ENCODE measurements around the gene BICDL2. TPM values are rescaled to one million over a fixed set of nuclear protein-coding genes. Genes with fewer than 3 reads are reported as not detected.
"Not testable (repeated sequence)": the region's sequence is repeated elsewhere in the genome, so short reads cannot be mapped to it uniquely, and the experiment has no call there.

BICDL2 gene, protein sequence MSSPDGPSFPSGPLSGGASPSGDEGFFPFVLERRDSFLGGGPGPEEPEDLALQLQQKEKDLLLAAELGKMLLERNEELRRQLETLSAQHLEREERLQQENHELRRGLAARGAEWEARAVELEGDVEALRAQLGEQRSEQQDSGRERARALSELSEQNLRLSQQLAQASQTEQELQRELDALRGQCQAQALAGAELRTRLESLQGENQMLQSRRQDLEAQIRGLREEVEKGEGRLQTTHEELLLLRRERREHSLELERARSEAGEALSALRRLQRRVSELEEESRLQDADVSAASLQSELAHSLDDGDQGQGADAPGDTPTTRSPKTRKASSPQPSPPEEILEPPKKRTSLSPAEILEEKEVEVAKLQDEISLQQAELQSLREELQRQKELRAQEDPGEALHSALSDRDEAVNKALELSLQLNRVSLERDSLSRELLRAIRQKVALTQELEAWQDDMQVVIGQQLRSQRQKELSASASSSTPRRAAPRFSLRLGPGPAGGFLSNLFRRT
- 1 to 10 TPM in 1 of 5 experiments, not detected in 4; 1.0 TPM for total RNA-seq
- not detected for polyA plus RNA-seq
- total RNA-seq: not detected

GRCh38 chr16:3036726-3037315 is at the start of gene BICDL2:
Gene BICDL2 (minus strand): TSS chr16:3036944. CDS start chr16:3035496, 1,448 bp downstream.
- peaks cover 18 to 39% of the 10 kb centered on the region in 2 donors for H3K27me3 ChIP-seq (ENCODE audit: control insufficient read depth in 2 of 2, insufficient read depth in 2 of 2, low read length in 2 of 2)
- H3K4me1 ChIP-seq (ENCODE audit: control insufficient read depth in 2 of 2, insufficient read depth in 2 of 2, low read length in 2 of 2): peaks cover 0 to 6% of the 10 kb centered on the region in 2 donors
- no peaks in the 10 kb centered on the region for H3K9me3 ChIP-seq (ENCODE audit: control insufficient read depth in 2 of 3, low read length in 3 of 3)
- H3K4me3 ChIP-seq (ENCODE audit: low read length): no peak within 1 kb of the TSS
- H3K27ac ChIP-seq (ENCODE audit: low read depth, low read length): no peak within 1 kb of the TSS
- ChIA-PET POLR2A (interaction anchor here (1.3 to 1.6 kb wide), 3 partner anchors 11 to 56 kb away, joined by 3 to 7 read pairs (median 5); no protein-coding TSS in a partner anchor), CTCF (interaction anchor here (0.7 kb wide), 1 partner anchor 31 kb away, joined by 3 read pairs; no protein-coding TSS in a partner anchor)
- no peak for ATAC-seq
- no peaks in the 10 kb centered on the region for H3K36me3 Mint-ChIP-seq
- H3K36me3 ChIP-seq (ENCODE audit: control insufficient read depth in 2 of 3, insufficient read depth in 3 of 3, low read length in 3 of 3): no peaks in the 10 kb centered on the region
- intact Hi-C loops (cut with micrococcal nuclease): no loop called here
- peaks cover 0 to 19% (median 9%) of the 10 kb centered on the region in 7 donors for H3K4me1 Mint-ChIP-seq
- H3K9me3 Mint-ChIP-seq: no peaks in the 10 kb centered on the region
- DNase-seq: no peak
- peak within 1 kb of the TSS in 4 of 9 donors; percentile 29 to 85 (median 58) for H3K27ac Mint-ChIP-seq
- H3K27me3 Mint-ChIP-seq: peaks cover 65 to 81% (median 68%) of the 10 kb centered on the region in 5 donors
- peak within 1 kb of the TSS; percentile 20 to 77 (median 52) for H3K4me3 Mint-ChIP-seq

GRCh38 chr16:3085868-3086595 is 49.3 kb upstream of the BICDL2 start:
- Mint-ChIP-seq H3K27ac (peak overlapping the region in 6 of 9 donors; percentile 43 to 75 (median 60)), H3K27me3 (no peaks in the 10 kb centered on the region), H3K36me3 (peaks cover 0 to 24% (median 0%) of the 10 kb centered on the region in 5 donors), H3K4me3 (peak overlapping the region in 8 of 10 donors; percentile 35 to 73 (median 52)), H3K9me3 (no peaks in the 10 kb centered on the region), H3K4me1 (peaks cover 30 to 71% (median 54%) of the 10 kb centered on the region in 7 donors)
- H3K27ac ChIP-seq (ENCODE audit: low read depth, low read length): no peak overlapping the region
- DNase-seq (no peak), ATAC-seq (no peak)
- H3K4me1 ChIP-seq (ENCODE audit: control insufficient read depth in 2 of 2, insufficient read depth in 2 of 2, low read length in 2 of 2): peaks cover 14 to 20% of the 10 kb centered on the region in 2 donors
- ChIA-PET CTCF (interaction anchor here (0.9 to 1.2 kb wide), 3 partner anchors 10 to 48 kb away, joined by 3 to 4 read pairs (median 4); no protein-coding TSS in a partner anchor), POLR2A (interaction anchor here (0.5 to 1.3 kb wide), 4 partner anchors 9 to 75 kb away, joined by 3 to 6 read pairs (median 4); no protein-coding TSS in a partner anchor)
- H3K36me3 ChIP-seq (ENCODE audit: control insufficient read depth in 2 of 3, insufficient read depth in 3 of 3, low read length in 3 of 3): no peaks in the 10 kb centered on the region
- no peak overlapping the region for H3K4me3 ChIP-seq (ENCODE audit: low read length)
- no peaks in the 10 kb centered on the region for H3K9me3 ChIP-seq (ENCODE audit: control insufficient read depth in 2 of 3, low read length in 3 of 3)
- H3K27me3 ChIP-seq (ENCODE audit: control insufficient read depth in 2 of 2, insufficient read depth in 2 of 2, low read length in 2 of 2): no peaks in the 10 kb centered on the region
- intact Hi-C loops (cut with micrococcal nuclease): no loop called here

GRCh38 chr16:3084969-3085670 is 48.4 kb upstream of the BICDL2 start:
- Mint-ChIP-seq H3K27ac (peak overlapping the region in 7 of 9 donors; percentile 13 to 84 (median 70)), H3K4me1 (peaks cover 37 to 73% (median 56%) of the 10 kb centered on the region in 7 donors), H3K27me3 (no peaks in the 10 kb centered on the region), H3K4me3 (peak overlapping the region in 6 of 10 donors; percentile 5 to 49 (median 30)), H3K36me3 (peaks cover 0 to 30% (median 0%) of the 10 kb centered on the region in 5 donors), H3K9me3 (no peaks in the 10 kb centered on the region)
- peaks cover 16 to 18% of the 10 kb centered on the region in 2 donors for H3K4me1 ChIP-seq (ENCODE audit: control insufficient read depth in 2 of 2, insufficient read depth in 2 of 2, low read length in 2 of 2)
- no peaks in the 10 kb centered on the region for H3K27me3 ChIP-seq (ENCODE audit: control insufficient read depth in 2 of 2, insufficient read depth in 2 of 2, low read length in 2 of 2)
- ChIA-PET CTCF (interaction anchor here (0.9 to 1.2 kb wide), 2 partner anchors 10 kb away, joined by 4 read pairs; no protein-coding TSS in a partner anchor), POLR2A (interaction anchor here (0.6 to 1.3 kb wide), 4 partner anchors 8 to 1468 kb away, joined by 3 to 5 read pairs (median 4); no protein-coding TSS in a partner anchor)
- no peak overlapping the region for H3K4me3 ChIP-seq (ENCODE audit: low read length)
- no peaks in the 10 kb centered on the region for H3K36me3 ChIP-seq (ENCODE audit: control insufficient read depth in 2 of 3, insufficient read depth in 3 of 3, low read length in 3 of 3)
- intact Hi-C loops (cut with micrococcal nuclease): no loop called here
- peak overlapping the region; percentile 7 for H3K27ac ChIP-seq (ENCODE audit: low read depth, low read length)
- no peaks in the 10 kb centered on the region for H3K9me3 ChIP-seq (ENCODE audit: control insufficient read depth in 2 of 3, low read length in 3 of 3)
- ATAC-seq: no peak
- no peak for DNase-seq

DNA sequence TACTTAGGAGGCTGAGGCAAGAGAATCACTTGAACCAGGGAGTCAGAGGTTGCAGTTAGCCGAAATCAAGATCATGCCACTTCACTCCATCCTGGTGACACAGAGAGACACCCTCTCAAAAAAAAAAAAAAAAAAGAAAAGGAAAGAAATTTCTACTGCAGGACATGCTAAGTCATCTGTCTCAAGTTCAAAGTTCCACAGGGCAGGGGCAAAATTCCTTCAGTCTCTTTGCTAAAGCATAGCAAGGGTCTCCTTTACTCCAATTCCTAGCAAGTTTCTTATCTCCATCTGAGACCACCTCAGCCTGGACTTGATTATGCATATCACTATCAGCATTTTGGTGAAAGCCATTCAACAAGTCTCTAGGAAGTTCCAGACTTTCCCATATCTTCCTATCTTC is 47.7 kb upstream of the BICDL2 start:
- intact Hi-C loops (cut with micrococcal nuclease): no loop called here
- H3K27me3 ChIP-seq (ENCODE audit: control insufficient read depth in 2 of 2, insufficient read depth in 2 of 2, low read length in 2 of 2): no peaks in the 10 kb centered on the region
- no peak overlapping the region for H3K27ac ChIP-seq (ENCODE audit: low read depth, low read length)
- peaks cover 0 to 36% (median 4%) of the 10 kb centered on the region in 5 donors for H3K36me3 Mint-ChIP-seq
- no peak for ATAC-seq
- H3K27me3 Mint-ChIP-seq: no peaks in the 10 kb centered on the region
- H3K36me3 ChIP-seq (ENCODE audit: control insufficient read depth in 2 of 3, insufficient read depth in 3 of 3, low read length in 3 of 3): no peaks in the 10 kb centered on the region
- ChIA-PET POLR2A (interaction anchor here (1.0 to 1.7 kb wide), 3 partner anchors 10 to 25 kb away, joined by 3 to 5 read pairs (median 4); no protein-coding TSS in a partner anchor), CTCF (no interaction called here)
- H3K4me3 Mint-ChIP-seq: peak overlapping the region in 1 of 10 donors; percentile 23
- H3K4me3 ChIP-seq (ENCODE audit: low read length): no peak overlapping the region
- peaks cover 43 to 79% (median 61%) of the 10 kb centered on the region in 7 donors for H3K4me1 Mint-ChIP-seq
- H3K27ac Mint-ChIP-seq: peak overlapping the region in 5 of 9 donors; percentile 12 to 84 (median 63)
- DNase-seq: no peak
- H3K9me3 ChIP-seq (ENCODE audit: control insufficient read depth in 2 of 3, low read length in 3 of 3): no peaks in the 10 kb centered on the region
- peaks cover 16 to 24% of the 10 kb centered on the region in 2 donors for H3K4me1 ChIP-seq (ENCODE audit: control insufficient read depth in 2 of 2, insufficient read depth in 2 of 2, low read length in 2 of 2)
- H3K9me3 Mint-ChIP-seq: peaks cover 0 to 4% (median 0%) of the 10 kb centered on the region in 11 donors

DNA sequence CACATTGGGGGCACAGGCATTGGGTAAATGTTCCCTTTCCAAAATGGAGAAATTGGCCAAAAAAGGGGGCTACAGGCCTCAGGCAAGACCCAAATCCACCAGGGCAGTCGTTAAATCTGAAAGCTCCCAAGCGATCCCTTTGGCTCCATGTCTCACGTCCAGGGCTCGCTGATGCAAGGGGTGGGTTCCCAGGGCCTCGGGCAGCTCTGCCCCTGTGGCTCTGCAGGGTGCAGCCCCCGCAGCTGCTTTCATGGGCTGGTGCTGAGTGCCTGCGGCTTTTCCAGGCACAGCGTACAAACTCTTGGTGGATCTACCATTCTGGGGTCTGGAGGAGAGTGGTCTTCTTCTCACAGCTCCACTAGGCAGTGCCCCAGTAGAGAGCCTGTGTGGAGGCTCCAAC is 46.7 kb upstream of the BICDL2 start:
- ChIA-PET POLR2A (interaction anchor here (0.6 to 1.8 kb wide), 6 partner anchors 9 to 104 kb away, joined by 3 to 5 read pairs (median 4); partner anchors contain the start of gene ZNF213), CTCF (interaction anchor here (0.8 kb wide), 2 partner anchors 8 to 67 kb away, joined by 3 read pairs; no protein-coding TSS in a partner anchor)
- H3K9me3 ChIP-seq (ENCODE audit: control insufficient read depth in 2 of 3, low read length in 3 of 3); DNase-seq; intact Hi-C loops (cut with micrococcal nuclease); H3K27ac ChIP-seq (ENCODE audit: low read depth, low read length); H3K9me3 Mint-ChIP-seq; H3K4me3 Mint-ChIP-seq; H3K4me3 ChIP-seq (ENCODE audit: low read length); H3K27me3 ChIP-seq (ENCODE audit: control insufficient read depth in 2 of 2, insufficient read depth in 2 of 2, low read length in 2 of 2); H3K36me3 ChIP-seq (ENCODE audit: control insufficient read depth in 2 of 3, insufficient read depth in 3 of 3, low read length in 3 of 3); ATAC-seq; H3K27me3 Mint-ChIP-seq: not testable (repeated sequence)
- Mint-ChIP-seq H3K36me3 (peaks cover 0 to 43% (median 8%) of the 10 kb centered on the region in 5 donors), H3K4me1 (peaks cover 49 to 85% (median 62%) of the 10 kb centered on the region in 7 donors), H3K27ac (peak overlapping the region in 2 of 9 donors; percentile 22 to 62)
- peaks cover 22 to 34% of the 10 kb centered on the region in 2 donors for H3K4me1 ChIP-seq (ENCODE audit: control insufficient read depth in 2 of 2, insufficient read depth in 2 of 2, low read length in 2 of 2)
